ENCODE data around the gene ARHGEF35.
"Not testable (repeated sequence)": the region's sequence is repeated elsewhere in the genome, so short reads cannot be mapped to it uniquely, and the experiment has no call there.

ARHGEF35 gene

DNA sequence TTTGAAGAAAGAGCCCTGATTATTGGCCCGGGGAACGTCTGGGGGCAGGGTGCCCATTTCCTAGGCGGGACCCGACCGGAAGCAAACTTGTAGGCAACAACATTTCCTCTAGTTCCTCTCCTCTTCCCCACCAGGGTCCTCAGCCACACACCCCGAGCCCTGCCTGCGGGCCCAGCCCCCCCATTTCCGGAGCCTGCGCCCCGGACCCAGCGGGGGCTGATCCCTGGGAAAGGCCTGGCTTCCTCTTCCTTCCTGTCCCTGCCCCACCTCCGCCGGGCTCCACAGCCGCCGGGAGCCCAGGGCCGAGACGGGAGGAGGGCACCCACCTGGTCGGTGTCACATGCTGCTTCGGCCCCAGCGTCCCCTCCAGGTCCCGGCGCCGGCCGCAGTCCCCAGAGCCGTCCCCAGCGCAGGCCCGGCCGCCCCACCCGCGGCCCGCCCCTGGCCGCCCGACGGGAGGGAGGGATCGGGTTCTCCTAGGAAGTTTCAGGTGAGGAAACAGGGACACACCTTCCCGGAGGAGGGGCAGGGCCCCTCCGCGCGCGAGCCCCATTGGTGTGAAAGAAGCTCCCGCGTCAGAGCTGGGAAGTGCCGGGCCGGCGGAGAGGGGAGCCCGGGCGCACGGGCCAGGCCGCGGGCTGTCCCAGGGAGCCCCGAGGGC is at the start of gene ARHGEF35:
ARHGEF35 (minus strand) TSS at position 622 of the 661 bp plus-strand sequence. CDS start 7,450 bp downstream, outside the sequence.
- in situ Hi-C loops (cut with HindIII; ENCODE audit: low pct_ligation_motif_present, low sequenced_read_pairs), result not testable (repeated sequence)

DNA sequence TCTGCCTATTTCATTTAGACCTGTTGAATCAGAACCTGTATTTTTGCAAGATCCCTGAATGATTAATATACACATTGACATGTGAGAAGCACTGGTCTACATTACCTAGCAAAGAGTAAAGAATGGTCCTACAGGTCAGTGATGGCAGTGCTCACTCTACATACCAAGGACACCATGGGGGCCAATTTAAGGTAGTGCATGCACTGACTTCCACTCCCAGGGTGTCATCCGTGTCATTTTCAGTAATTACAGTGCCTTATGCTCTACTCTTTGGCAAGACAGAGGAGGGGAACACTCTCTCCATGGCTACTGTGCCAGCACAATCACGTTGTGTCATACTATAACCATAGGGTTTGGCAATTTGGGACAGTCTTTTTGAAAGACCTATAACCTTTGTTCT is 49.7 kb upstream of the ARHGEF35 start:
- in situ Hi-C loops (cut with HindIII; ENCODE audit: low pct_ligation_motif_present, low sequenced_read_pairs); DNase-seq; H3K36me3 ChIP-seq (replicated peaks); H3K27me3 ChIP-seq (replicated peaks); H3K4me3 ChIP-seq (ENCODE audit: low read depth, low read length); H3K27ac ChIP-seq: not testable (repeated sequence)

More for the DNA sequence above, at the start of gene ARHGEF35:
- not testable (repeated sequence) for H3K4me3 ChIP-seq (ENCODE audit: low read depth, low read length); H3K27me3 ChIP-seq (replicated peaks); H3K27ac ChIP-seq; DNase-seq; H3K36me3 ChIP-seq (replicated peaks)

DNA sequence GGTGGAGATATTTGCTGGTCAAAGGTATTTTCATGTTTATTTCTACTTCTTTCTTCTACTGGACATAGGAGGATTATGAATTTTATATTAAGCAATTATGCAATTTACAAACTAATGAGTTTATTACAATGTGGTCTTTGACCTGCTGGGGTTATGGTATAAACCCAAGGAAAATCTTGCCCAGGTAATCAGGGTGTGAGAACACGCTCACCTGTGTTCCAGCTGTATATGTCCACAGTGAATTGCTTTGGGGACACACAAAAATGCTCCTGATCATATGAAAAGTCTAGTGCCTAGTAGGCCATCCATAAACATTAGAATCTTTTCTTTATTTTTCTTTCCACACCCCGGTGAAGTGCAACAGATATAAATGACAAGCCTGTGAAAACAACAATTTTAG is 43.7 kb upstream of the ARHGEF35 start, which contains the start of gene OR2A42:
OR2A42 (minus strand) TSS at position 241 of the 400 bp plus-strand sequence. CDS start 6,762 bp downstream, outside the sequence.
- H3K36me3 ChIP-seq (replicated peaks); H3K27me3 ChIP-seq (replicated peaks); H3K27ac ChIP-seq; H3K4me3 ChIP-seq (ENCODE audit: low read depth, low read length); in situ Hi-C loops (cut with HindIII; ENCODE audit: low pct_ligation_motif_present, low sequenced_read_pairs); DNase-seq: not testable (repeated sequence)

DNA sequence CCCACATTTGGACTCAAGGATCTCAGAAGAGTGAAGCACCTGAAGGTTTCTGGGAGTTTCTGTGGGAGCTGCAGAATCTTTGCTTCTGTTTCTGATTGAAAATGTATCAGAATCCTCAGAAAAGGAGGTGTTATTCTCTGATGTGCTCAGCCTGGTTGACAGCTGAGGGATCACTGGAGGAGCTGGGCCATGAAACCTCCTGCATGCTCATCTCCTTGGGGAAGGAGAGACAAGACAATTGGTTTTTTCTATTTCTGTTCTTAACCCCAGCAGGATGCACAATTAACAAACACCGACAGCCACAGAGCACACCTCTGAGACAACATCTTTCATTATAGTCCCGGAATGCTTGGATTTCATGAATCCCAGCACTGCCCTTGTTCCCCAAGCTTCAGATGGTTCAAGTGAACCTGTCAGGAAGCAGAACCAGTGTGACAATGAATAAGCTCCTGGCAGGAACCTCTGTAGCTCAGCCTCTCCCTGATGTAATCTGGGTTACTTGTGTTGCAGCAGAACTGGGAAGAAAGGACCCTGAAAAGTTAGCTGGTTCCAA is 43.0 kb upstream of the ARHGEF35 start:
- H3K36me3 ChIP-seq (replicated peaks); H3K4me3 ChIP-seq (ENCODE audit: low read depth, low read length); H3K27ac ChIP-seq; H3K27me3 ChIP-seq (replicated peaks); DNase-seq; in situ Hi-C loops (cut with HindIII; ENCODE audit: low pct_ligation_motif_present, low sequenced_read_pairs): not testable (repeated sequence)

DNA sequence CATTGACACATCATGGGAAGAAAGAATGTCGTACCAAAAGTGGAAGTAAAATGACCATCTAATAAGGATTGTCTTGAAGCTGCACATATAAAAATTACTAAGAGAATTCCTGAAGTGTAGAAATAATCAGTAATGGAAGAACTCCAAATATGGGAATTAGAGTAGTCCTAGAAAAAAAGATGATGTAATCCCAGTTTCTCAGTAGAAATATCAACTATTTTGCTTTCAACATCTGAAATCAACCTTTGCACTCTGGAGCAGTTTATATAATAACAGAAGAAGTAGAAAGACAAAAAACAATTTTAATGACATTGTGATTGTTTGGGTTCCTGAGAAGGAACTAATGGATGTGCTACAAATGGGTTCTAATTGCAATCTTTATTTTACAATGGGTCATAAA is 37.4 kb upstream of the ARHGEF35 start:
- in situ Hi-C loops (cut with HindIII; ENCODE audit: low pct_ligation_motif_present, low sequenced_read_pairs); H3K4me3 ChIP-seq (ENCODE audit: low read depth, low read length); H3K36me3 ChIP-seq (replicated peaks); DNase-seq; H3K27ac ChIP-seq; H3K27me3 ChIP-seq (replicated peaks): not testable (repeated sequence)

DNA sequence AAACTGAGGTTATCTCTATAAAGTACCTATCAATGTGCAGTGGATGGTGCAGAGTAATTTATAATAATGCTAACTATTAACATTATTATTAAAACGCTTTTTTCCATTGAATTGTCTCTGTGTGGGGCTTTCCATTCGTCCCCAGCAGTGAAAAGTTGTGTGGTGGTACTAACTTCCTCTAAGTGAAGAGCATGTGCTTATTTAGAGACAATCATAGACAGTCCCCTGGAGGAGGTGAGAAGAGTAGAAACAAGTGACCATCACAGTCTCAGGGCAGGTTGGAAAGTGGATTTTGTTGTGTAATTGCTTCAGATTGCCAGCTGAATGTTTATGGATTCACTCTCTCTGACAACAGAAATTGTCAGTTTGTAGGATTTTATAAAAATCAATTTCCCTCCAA is 35.4 kb upstream of the ARHGEF35 start:
- H3K36me3 ChIP-seq (replicated peaks); DNase-seq; H3K27ac ChIP-seq; in situ Hi-C loops (cut with HindIII; ENCODE audit: low pct_ligation_motif_present, low sequenced_read_pairs); H3K4me3 ChIP-seq (ENCODE audit: low read depth, low read length); H3K27me3 ChIP-seq (replicated peaks): not testable (repeated sequence)

DNA sequence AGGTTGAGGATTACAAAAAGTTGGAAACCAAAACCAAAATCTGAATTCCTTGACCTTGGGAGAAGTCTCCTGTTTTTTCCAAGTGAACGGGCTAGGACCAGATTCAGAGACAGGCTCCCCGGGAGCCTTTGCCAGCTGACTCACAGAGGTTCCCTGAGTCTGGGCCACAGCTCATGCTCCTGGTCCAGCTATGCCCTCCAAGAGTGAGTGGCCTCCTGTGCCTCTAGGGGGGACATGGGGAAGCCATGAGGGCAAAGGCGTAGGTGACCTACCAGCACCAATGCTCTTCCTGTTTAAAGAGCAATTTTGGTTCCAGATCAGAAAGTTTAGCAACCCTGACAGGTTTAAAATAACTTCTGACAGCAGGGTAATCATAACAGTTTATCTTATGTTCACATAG is 33.2 kb upstream of the ARHGEF35 start:
- H3K27ac ChIP-seq; DNase-seq; H3K36me3 ChIP-seq (replicated peaks); in situ Hi-C loops (cut with HindIII; ENCODE audit: low pct_ligation_motif_present, low sequenced_read_pairs); H3K27me3 ChIP-seq (replicated peaks); H3K4me3 ChIP-seq (ENCODE audit: low read depth, low read length): not testable (repeated sequence)

DNA sequence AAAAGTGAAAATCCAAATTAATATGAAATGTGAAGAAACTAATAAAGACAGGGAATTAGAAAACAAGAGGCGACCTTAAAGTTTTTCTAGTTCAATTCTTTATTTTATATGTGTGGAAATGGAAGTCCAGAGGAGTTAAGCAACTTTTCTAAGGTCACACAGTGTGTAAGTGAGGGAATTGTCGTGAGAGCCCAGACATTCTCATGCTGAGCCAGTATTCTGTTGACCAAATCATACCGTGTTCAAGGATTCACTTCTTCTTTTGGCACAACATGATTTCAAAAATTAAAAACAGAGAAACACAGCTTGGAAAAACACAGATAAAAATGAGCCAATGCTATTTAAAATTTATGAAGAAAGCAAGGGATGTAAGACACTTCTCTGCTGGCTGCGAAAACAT is 31.2 kb upstream of the ARHGEF35 start:
- not testable (repeated sequence) for H3K27me3 ChIP-seq (replicated peaks)

DNA sequence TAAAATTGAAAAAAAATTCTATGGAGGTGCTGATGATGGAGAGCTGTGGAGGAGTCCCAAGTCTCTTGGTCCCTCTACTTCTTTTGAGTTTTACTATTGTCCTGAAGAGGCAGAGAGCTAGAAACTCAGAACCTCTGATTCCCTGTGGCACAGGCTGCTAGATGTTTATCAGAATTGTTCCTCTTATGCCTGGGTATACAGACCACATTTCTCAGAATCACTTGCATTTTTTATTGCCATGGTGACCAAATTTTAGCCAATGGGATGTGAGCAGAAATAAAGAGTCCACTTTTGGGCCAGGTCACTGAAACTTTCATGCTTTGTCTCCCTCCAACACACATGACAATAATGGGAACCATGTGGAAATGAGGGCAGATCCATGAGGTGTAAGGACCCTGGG is 28.0 kb upstream of the ARHGEF35 start:
- H3K27me3 ChIP-seq (replicated peaks); H3K36me3 ChIP-seq (replicated peaks); DNase-seq; H3K27ac ChIP-seq; in situ Hi-C loops (cut with HindIII; ENCODE audit: low pct_ligation_motif_present, low sequenced_read_pairs); H3K4me3 ChIP-seq (ENCODE audit: low read depth, low read length): not testable (repeated sequence)

More for the DNA sequence above, 31.2 kb upstream of the ARHGEF35 start:
- H3K36me3 ChIP-seq (replicated peaks); DNase-seq; in situ Hi-C loops (cut with HindIII; ENCODE audit: low pct_ligation_motif_present, low sequenced_read_pairs); H3K4me3 ChIP-seq (ENCODE audit: low read depth, low read length); H3K27ac ChIP-seq: not testable (repeated sequence)

DNA sequence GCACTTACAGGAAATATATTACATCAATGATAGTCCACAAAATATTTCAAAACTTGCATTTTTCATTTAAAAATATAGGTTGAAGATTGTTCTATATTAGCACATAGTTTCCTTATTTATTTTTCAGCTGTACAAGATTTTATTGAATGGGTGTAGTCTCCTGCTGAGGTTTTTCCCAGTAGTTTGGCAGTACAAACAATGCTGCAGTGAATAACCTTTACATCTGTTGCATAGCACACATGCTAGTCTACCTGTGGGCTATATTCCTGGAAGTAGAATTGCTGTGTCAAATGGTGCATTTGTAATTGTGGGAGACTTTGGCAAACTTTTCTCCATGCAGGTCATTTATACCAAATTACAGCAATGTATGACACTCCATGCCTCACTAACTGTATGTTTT is 24.9 kb upstream of the ARHGEF35 start:
- H3K27me3 ChIP-seq (replicated peaks); H3K36me3 ChIP-seq (replicated peaks); in situ Hi-C loops (cut with HindIII; ENCODE audit: low pct_ligation_motif_present, low sequenced_read_pairs); DNase-seq; H3K27ac ChIP-seq; H3K4me3 ChIP-seq (ENCODE audit: low read depth, low read length): not testable (repeated sequence)

DNA sequence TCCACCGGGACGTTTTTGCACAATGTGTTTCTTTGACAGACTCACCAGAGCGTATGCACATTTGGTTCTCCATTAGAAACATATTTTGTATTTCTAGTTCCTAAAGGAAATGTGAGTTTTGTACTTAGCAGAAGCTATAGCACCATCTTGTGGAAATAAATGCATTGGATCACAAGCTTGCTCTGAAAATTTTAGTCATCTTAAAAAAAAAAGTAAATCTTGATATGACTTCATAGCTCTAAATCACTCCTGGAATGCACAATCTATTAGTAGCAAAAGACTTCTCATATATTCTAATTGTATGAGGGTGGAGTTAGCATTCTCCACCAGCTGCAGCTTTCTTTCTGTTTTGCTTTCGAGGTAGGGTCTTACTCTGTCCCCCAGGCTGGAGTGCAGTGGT is 23.5 kb upstream of the ARHGEF35 start:
- H3K27ac ChIP-seq; in situ Hi-C loops (cut with HindIII; ENCODE audit: low pct_ligation_motif_present, low sequenced_read_pairs); H3K4me3 ChIP-seq (ENCODE audit: low read depth, low read length); H3K36me3 ChIP-seq (replicated peaks); H3K27me3 ChIP-seq (replicated peaks); DNase-seq: not testable (repeated sequence)

DNA sequence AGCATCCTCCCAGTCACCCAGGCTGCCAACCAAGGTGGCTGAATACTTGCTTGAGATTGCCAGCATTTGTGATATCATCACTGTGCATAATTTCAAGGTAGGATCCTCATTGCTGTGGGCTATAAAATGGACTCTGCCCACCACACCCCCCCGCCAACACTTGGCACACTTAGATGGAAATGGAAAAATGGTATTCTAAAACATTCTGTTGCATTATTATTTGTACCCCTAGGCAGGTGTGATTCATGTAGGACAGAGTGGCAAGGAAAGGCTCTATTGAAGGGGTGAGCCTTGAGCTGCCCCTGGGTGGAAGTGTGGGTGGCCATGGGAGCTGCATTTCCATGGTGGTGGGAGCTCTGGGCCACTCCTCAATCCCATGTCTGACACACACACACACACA is 22.9 kb upstream of the ARHGEF35 start:
- H3K4me3 ChIP-seq (ENCODE audit: low read depth, low read length); DNase-seq; in situ Hi-C loops (cut with HindIII; ENCODE audit: low pct_ligation_motif_present, low sequenced_read_pairs); H3K27me3 ChIP-seq (replicated peaks); H3K36me3 ChIP-seq (replicated peaks); H3K27ac ChIP-seq: not testable (repeated sequence)

DNA sequence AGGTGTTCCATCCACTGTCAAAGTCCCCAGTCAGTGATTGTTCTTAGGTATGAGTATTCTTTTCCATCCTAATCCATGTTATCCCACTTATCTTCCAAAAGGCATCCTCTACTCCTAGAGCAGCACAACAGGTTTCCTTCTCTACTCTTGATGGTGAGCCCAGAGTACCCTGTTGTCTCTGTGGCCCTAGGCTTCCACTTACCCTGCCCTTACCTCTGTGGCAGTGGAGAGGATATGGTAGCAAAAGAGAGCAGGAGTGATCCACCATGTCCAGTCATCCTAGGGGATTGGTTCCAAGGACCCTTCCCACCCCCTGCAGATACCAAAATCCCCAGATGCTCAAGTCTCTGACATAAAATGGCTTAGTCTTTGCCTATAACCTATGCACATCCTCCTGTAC is 21.6 kb upstream of the ARHGEF35 start:
- DNase-seq; in situ Hi-C loops (cut with HindIII; ENCODE audit: low pct_ligation_motif_present, low sequenced_read_pairs); H3K36me3 ChIP-seq (replicated peaks); H3K4me3 ChIP-seq (ENCODE audit: low read depth, low read length); H3K27ac ChIP-seq; H3K27me3 ChIP-seq (replicated peaks): not testable (repeated sequence)

DNA sequence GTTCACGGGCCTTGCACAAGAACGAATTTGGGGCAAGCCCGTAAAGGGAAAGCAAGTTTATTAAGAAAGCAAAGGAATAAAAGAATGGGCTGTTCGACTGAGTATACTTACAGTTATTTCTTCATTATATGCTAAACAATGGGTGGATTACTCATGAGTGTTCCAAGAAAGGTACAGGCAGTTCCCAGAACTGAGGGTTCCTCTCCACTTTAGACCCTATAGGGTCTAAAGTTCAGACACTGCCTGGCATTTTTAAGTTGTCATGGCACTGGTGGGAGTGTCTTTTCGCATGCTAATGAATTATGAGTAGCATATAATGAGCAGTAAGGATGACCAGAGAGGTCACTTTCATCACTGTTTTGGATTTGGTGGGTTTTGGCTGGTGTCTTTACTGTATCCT is 9.7 kb upstream of the ARHGEF35 start:
- H3K4me3 ChIP-seq (ENCODE audit: low read depth, low read length); in situ Hi-C loops (cut with HindIII; ENCODE audit: low pct_ligation_motif_present, low sequenced_read_pairs); H3K27me3 ChIP-seq (replicated peaks); H3K27ac ChIP-seq; H3K36me3 ChIP-seq (replicated peaks); DNase-seq: not testable (repeated sequence)

DNA sequence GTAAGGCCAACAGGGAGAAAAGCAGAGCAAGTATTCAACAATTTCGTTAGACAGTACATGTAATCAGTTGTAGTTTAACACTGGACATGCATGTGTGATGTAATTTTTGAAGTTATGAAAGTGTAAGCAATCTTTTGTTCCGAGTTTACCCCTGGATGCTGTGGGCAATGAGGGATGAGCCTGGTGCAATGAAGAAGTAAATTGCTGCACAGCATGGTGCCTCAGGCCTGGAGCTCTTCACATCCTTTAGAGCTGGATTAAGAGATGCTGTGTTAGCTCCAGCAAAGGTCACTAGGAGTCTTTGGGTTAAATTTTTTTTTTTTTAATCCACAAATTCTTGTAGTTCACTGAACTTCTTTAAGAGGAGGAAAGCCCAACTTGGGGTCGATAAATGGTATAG is 7.5 kb upstream of the ARHGEF35 start:
- H3K27me3 ChIP-seq (replicated peaks); H3K27ac ChIP-seq; H3K36me3 ChIP-seq (replicated peaks); DNase-seq; H3K4me3 ChIP-seq (ENCODE audit: low read depth, low read length); in situ Hi-C loops (cut with HindIII; ENCODE audit: low pct_ligation_motif_present, low sequenced_read_pairs): not testable (repeated sequence)
